ENCODE measurements around the gene CBLN1.
A peak's percentile ranks its signal among the peaks of the same experiment; 100 is the strongest.

Gene CBLN1

GRCh38 chr16:49281480-49281842 is at the start of gene CBLN1:
CBLN1 (minus strand) TSS chr16:49281838; CDS start chr16:49281465, 373 bp downstream.
- DNase-seq: no peak

DNA sequence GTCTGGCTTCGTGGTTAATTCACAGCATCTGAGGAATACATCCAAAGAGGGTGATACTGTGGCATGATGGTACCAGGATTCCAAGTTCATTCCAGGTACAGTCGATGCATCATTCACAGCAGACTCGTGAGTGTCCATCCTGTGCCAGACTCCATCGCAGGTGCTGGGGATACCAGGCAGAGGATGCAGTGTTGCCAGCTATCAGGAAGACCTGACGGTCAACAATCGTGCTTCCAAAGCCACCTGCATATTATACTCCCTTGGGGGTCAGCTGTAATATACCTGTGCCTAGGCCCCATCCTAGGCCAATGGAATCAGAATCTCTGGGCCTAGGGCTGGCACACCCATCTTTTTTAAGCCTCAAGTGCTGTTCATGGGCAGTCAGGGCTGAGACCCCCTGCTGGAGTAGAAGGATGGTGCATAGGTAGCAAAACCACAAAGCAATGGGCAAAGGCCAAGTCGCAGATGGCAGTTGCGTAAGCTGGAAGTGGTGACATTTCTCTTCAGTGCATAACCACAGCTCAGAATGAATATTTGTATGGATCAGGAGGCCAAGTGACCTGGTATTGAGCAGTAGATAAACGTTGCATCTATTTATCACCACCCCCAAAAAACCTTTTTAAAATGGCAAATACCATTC is 49.0 kb upstream of the CBLN1 start:
- no peak for DNase-seq

- DNase-seq: no peak
These were observed 46.7 kb upstream of the CBLN1 start for GRCh38 chr16:49328325-49328724.

GRCh38 chr16:49327466-49327865 is 45.8 kb upstream of the CBLN1 start:
- DNase-seq: no peak

- DNase-seq: no peak
These were observed 43.1 kb upstream of the CBLN1 start for GRCh38 chr16:49324703-49325102.

- DNase-seq: no peak
These were observed 34.0 kb upstream of the CBLN1 start for GRCh38 chr16:49315602-49316001.

DNA sequence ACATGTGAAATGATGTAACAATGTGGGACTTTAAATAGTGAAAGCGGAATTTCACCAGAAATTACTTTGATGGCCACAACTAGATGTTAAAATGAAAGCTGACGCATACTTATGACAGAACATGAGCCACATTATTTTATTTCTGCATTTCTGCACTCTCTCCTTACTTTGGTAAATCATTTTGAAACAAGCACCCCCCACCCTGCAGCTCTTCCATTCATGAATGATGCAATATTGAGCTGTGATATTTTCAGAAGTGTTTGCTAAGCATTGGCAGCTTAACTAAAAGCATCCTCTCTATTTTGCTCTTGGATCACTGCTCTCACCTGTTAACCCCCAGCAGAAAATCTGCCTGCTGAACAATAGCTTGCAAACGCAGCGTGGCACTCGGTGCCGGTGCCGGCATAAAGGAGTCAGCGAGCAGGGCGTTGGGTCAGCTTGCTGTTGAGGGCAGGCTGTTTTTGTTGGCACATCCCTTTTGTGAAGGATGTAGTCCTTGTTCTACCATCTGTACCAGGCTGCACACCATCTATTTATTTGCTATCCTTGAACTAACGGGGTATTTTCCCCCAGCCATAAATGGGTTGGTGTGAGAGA is 30.8 kb upstream of the CBLN1 start:
- no peak for DNase-seq

DNA sequence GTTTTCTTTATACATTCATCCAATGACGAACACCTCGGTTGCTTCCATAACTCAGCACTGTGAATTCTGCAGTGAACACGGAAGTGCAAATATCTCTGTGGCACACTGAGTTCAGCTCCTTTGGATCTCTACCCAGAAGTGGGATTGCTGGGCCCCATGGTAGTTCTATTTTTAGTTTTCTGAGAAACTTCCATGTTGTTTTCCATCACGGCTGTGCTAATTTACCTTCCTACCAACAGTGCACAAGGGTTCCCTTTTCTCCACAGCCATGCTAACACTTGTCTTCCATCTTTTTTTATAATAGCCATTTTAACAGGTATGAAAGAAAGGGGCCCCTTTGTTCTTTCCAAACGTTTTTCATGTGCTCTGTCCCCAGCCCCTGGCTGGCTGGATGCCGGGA is 30.2 kb upstream of the CBLN1 start:
- DNase-seq: no peak

DNA sequence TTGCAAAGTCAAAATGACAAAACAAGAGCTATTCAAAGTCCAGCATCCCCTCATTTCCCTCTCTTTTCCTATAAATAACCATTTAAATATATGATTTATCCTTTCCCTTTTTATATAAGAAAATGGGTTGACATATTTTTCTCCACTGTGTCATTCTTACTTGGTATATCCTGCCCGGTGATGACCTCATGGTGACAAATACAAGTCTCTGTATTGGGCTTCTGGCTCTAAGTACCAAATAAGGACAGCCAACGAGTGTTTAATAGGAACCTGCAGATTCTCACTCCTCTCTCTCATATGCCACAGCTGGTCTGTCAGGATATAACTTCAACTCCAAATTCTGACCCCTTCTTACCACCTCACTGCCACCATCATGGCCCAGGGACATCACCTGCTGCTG is 25.5 kb upstream of the CBLN1 start:
- no peak for DNase-seq

DNA sequence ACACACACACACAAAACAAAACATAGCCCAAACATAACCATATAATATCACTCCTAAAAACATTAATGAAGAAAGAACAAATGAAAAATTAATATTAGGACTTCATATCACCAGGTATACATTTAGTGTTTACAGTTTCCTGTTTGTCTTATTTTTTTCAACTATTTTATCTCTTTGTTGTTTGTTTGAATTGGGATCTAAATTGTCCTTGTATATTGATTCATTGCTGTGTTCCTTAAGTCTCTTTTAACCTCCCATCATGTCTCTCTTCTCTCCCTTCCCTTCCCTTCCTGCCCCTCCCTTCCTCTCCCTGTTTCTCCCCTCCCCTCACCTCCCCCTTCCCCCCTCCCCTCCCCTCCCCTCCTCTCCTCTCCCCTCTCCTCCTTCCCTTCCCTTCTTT is 23.8 kb upstream of the CBLN1 start:
- no peak for DNase-seq

- DNase-seq: no peak
These were observed 10.8 kb upstream of the CBLN1 start for GRCh38 chr16:49292413-49292812.

DNA sequence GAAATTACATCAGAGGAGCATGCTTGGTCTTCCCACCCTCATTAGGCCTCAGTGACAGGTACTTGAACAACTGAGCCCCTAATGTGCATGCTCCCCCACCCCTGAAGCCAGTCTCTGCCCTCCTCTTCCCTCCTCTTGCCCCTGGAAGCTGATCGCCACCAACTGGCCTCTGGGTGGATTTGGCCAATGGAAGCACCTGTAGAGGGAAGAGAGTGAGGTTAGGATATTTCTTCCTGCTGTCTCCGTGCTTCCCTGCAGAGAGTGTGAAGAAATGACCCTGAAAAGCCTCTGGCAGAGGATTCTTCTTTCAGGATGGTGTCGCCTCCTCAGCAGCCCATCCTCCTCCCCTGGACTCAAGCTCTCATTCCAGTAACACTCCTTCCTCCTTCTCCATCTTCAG is 5.9 kb upstream of the CBLN1 start:
- no peak for DNase-seq

- no peak for DNase-seq
These were observed 3.3 kb upstream of the CBLN1 start for GRCh38 chr16:49284962-49285361.

GRCh38 chr16:49283376-49284049 is 1.9 kb upstream of the CBLN1 start:
- DNase-seq: no peak

GRCh38 chr16:49282690-49283375 is 1.2 kb upstream of the CBLN1 start:
- DNase-seq: no peak

DNA sequence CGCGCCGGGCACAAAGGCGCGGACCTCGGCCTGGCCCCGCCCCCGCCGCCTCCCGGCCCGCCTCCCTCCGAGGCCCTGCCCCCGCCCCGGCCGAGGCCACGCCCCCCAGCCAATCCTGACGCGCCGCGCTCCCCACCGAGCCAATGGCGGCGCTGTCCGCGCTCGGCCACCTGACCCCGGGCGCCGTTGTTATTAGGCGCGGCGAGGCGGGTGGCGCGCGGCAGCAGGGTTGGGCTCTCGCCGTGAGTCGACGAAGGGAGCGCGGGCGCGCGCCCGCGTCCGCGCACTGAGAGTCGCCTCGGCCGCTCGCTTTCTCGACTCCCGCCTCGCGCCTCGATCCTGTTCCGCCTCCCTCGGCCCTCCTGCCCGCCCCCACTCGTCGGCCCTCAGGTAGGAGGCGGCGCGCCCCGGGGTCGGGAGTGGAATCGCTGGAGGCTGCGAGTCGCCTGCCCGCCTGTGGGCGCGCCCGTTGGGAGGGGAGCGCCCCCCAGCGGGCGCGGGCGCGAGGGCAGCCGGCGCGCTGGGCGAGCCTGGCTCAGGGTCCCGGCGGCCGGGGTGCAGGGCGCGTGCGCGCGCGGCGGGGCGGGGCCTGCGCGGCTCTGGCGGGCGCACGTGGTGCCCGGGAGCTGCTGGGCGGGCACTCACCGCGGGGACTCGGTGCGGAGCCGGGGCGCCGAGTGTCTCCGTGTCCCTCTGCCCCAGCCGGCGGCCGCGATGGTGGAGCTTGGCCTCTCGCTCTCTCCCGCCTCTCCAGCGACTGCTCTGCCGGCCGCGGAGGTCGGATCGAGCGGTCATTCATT is 405 bp upstream of the CBLN1 start:
- DNase-seq: peak; percentile 33

GRCh38 chr16:49280841-49281371 is 732 bp downstream of the CBLN1 start:
- no peak for DNase-seq

DNA sequence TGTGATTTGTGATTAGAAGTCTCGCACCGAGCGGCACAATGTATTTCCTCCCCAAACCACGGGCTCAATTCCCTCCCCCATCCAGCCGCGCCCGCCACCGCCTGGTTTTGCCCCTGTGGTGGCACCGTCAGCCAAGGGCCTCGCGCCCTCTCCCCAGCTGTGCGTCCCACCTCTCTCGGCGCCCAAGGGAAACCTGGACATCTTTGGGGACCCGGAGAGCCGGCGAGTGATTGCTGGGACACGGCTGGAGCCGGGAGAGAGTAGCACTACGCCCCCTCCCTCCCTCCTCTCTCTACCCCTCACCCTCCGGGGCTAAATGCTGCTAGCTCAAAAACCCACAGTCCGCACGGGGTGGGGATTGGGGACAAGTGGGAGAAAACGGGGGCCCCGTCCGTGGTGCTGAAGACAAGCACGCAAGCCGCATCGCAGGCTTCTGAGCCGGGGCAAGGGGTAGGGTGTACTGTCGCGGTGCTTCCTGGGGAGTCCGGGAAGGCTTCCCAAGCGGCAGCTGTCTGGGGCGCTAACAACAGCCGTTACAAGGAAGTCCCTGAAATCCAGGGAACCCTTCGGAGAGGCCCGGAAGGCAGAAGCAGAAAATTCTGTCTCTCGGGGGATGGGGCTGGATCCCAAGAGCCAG is 1.4 kb downstream of the CBLN1 start:
- DNase-seq: no peak

GRCh38 chr16:49278944-49279725 is 2.5 kb downstream of the CBLN1 start:
- DNase-seq: no peak

DNA sequence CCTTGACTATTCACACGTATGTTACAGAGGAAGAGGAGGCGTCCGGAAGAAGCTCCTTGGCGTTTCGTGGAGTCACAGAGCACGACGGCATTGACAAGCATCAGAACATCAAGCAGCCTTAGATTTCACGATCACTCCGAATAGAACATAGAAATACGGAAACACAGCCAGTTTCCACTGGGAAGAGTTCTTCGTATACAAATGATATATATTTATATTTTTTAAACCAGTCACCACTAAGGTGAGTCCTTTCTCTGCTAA is 3.1 kb downstream of the CBLN1 start:
- DNase-seq: no peak

GRCh38 chr16:49277766-49278566 is 3.7 kb downstream of the CBLN1 start:
- no peak for DNase-seq
